Subcutaneous adipose tissue (tissue), 4 donors: Measurements from ENCODE around the gene DDC. TPM values are rescaled to one million over a fixed set of nuclear protein-coding genes. Genes with fewer than 3 reads are reported as not detected.

ENCODE experiments used
- CTCF ChIP-seq: fragments of 450-650 bp; IDR thresholded peaks from one replicate; pipeline ENCODE4 v1.5.1; 2016; ENCODE audit warnings: low read depth, mild to moderate bottlenecking, control low read depth, antibody characterized with exemption, moderate library complexity
- total RNA-seq, 4 donors: library from RNA; depleted of rRNA; stranded (reverse); fragments of >200 nt; gene quantifications; one replicate each; pipeline ENCODE4 v1.1.0, GENCODE V29; 2016

DDC gene
- total RNA-seq, 4 donors from 2014 or later, result not detected

- no peak for TF ChIP-seq CTCF
Measured at GRCh38 chr7:50594136-50594535, 28.9 kb upstream of the DDC start.

GRCh38 chr7:50592940-50593339, 27.7 kb upstream of the DDC start:
- TF ChIP-seq CTCF, result no peak

- no peak for TF ChIP-seq CTCF
Measured at GRCh38 chr7:50591480-50592438, 26.6 kb upstream of the DDC start.

GRCh38 chr7:50591098-50591479, 25.9 kb upstream of the DDC start:
- no peak for TF ChIP-seq CTCF

- no peak for TF ChIP-seq CTCF
Measured at GRCh38 chr7:50590535-50590934, 25.3 kb upstream of the DDC start.

- TF ChIP-seq CTCF, result no peak
Measured at GRCh38 chr7:50589364-50589763, 24.2 kb upstream of the DDC start.

GRCh38 chr7:50588937-50589336, 23.7 kb upstream of the DDC start:
- TF ChIP-seq CTCF, result no peak
